SK-N-SH treated with all-trans-retinoic acid at 6 μM for 48 hours (cell line): Measurements from ENCODE around the gene IFNA6.
A peak's percentile ranks its signal among the peaks of the same experiment; 100 is the strongest.

Source experiments
- ATAC-seq: fragments of 200-7000 bp; cut with Tn5 transposase; 3 replicates; pipeline ENCODE4 v1.9.1; 2020; ENCODE audit warnings: mild to moderate bottlenecking, moderate library complexity
- ARNTL ChIP-seq: fragments of 450-650 bp; formaldehyde crosslinking; IDR thresholded peaks from 2 replicates; pipeline ENCODE4 v1.5.0; 2020; ENCODE audit warnings: low read depth, mild to moderate bottlenecking, moderate library complexity, borderline replicate concordance
- BACH2 ChIP-seq: fragments of 250-450 bp; sonication (Bioruptor Pico); IDR thresholded peaks from 2 replicates; pipeline ENCODE4 v1.9.0; 2021; ENCODE audit warnings: mild to moderate bottlenecking, borderline replicate concordance
- ESRRG ChIP-seq: fragments of 250-450 bp; sonication (Bioruptor Pico); IDR thresholded peaks from 2 replicates; pipeline ENCODE4 v1.6.1; 2021; ENCODE audit warnings: mild to moderate bottlenecking
- GLIS3 ChIP-seq: fragments of 250-450 bp; sonication (Bioruptor Pico); IDR thresholded peaks from 2 replicates; pipeline ENCODE4 v1.5.0; 2020; ENCODE audit warnings: mild to moderate bottlenecking, moderate library complexity
- ISL1 ChIP-seq: fragments of 250-450 bp; sonication (Bioruptor Pico); IDR thresholded peaks from 2 replicates; pipeline ENCODE4 v2.1.2; 2022; ENCODE audit warnings: mild to moderate bottlenecking, moderate library complexity
- OSR1 ChIP-seq: fragments of 250-450 bp; sonication (Bioruptor Pico); IDR thresholded peaks from 2 replicates; pipeline ENCODE4 v1.8.0; 2022; ENCODE audit warnings: moderate library complexity, mild to moderate bottlenecking, inconsistent platforms
- POU6F1 ChIP-seq: fragments of 250-450 bp; sonication (Bioruptor Pico); IDR thresholded peaks from 2 replicates; pipeline ENCODE4 v1.8.0; 2021; ENCODE audit warnings: low read depth, mild to moderate bottlenecking, moderate library complexity, borderline replicate concordance
- PPARA ChIP-seq: fragments of 250-450 bp; sonication (Bioruptor Pico); IDR thresholded peaks from 2 replicates; pipeline ENCODE4 v1.5.0; 2020; ENCODE audit warnings: mild to moderate bottlenecking, borderline replicate concordance
- RARB ChIP-seq: fragments of 250-450 bp; sonication (Bioruptor Pico); IDR thresholded peaks from 2 replicates; pipeline ENCODE4 v1.8.0; 2021; ENCODE audit warnings: mild to moderate bottlenecking, moderate library complexity
- SNAI2 ChIP-seq: fragments of 250-450 bp; sonication (Bioruptor Pico); IDR thresholded peaks from 2 replicates; pipeline ENCODE4 v1.5.0; 2020; ENCODE audit warnings: mild to moderate bottlenecking, moderate library complexity
- TCF4 ChIP-seq: fragments of 250-450 bp; sonication (Bioruptor Pico); IDR thresholded peaks from 2 replicates; pipeline ENCODE4 v1.8.0; 2021; ENCODE audit warnings: mild to moderate bottlenecking, moderate library complexity, borderline replicate concordance
- TOX ChIP-seq: fragments of 250-450 bp; sonication (Bioruptor Pico); IDR thresholded peaks from 2 replicates; pipeline ENCODE4 v1.8.0; 2021; ENCODE audit warnings: mild to moderate bottlenecking, moderate library complexity, borderline replicate concordance
- ZC3H10 ChIP-seq: fragments of 250-450 bp; sonication (Bioruptor Pico); IDR thresholded peaks from 2 replicates; pipeline ENCODE4 v1.5.1; 2021; ENCODE audit warnings: mild to moderate bottlenecking, moderate library complexity
- ZFP3 ChIP-seq: fragments of 250-450 bp; sonication (Bioruptor Pico); IDR thresholded peaks from 2 replicates; pipeline ENCODE4 v1.5.0; 2020; ENCODE audit warnings: mild to moderate bottlenecking, moderate library complexity
- ZFP30 ChIP-seq: fragments of 450-650 bp; formaldehyde crosslinking; IDR thresholded peaks from 2 replicates; pipeline ENCODE4 v1.5.0; 2022; ENCODE audit warnings: mild to moderate bottlenecking, moderate library complexity
- ZNF565 ChIP-seq: fragments of 450-650 bp; formaldehyde crosslinking; conservative IDR thresholded peaks from 2 replicates; pipeline ENCODE4 v1.5.0; 2020; ENCODE audit warnings: low read depth, mild to moderate bottlenecking, moderate library complexity
- ZNF70 ChIP-seq: fragments of 450-650 bp; formaldehyde crosslinking; IDR thresholded peaks from 2 replicates; pipeline ENCODE4 v1.5.0; 2020; ENCODE audit warnings: mild to moderate bottlenecking, moderate library complexity
- TF ChIP-seq, protein P1 (sequence below): fragments of 250-450 bp; sonication (Bioruptor Pico); IDR thresholded peaks from 2 replicates; pipeline ENCODE4 v1.5.1; 2021; ENCODE audit warnings: mild to moderate bottlenecking, moderate library complexity
- TF ChIP-seq, protein P2 (sequence below): fragments of 250-450 bp; sonication (Bioruptor Pico); IDR thresholded peaks from 2 replicates; pipeline ENCODE4 v1.5.1; 2020; ENCODE audit warnings: low read depth, mild to moderate bottlenecking, moderate library complexity
- TF ChIP-seq, protein P3 (sequence below): fragments of 250-450 bp; sonication (Bioruptor Pico); IDR thresholded peaks from 2 replicates; pipeline ENCODE4 v1.8.0; 2020; ENCODE audit warnings: mild to moderate bottlenecking, moderate library complexity, borderline replicate concordance
- TF ChIP-seq, protein P4 (sequence below): fragments of 250-450 bp; sonication (Bioruptor Pico); IDR thresholded peaks from 2 replicates; pipeline ENCODE4 v1.5.0; 2020; ENCODE audit warnings: mild to moderate bottlenecking, moderate library complexity

IFNA6 gene

GRCh38 chr9:21336457-21336856, 14.2 kb downstream of the IFNA6 start:
- no peak for ATAC-seq

GRCh38 chr9:21334701-21335632, 15.7 kb downstream of the IFNA6 start, which contains the start of gene KLHL9:
Gene KLHL9 (minus strand): TSS chr9:21335404. CDS start chr9:21334859, 545 bp downstream.
- peak; percentile 98 for ATAC-seq
- TF ChIP-seq ZNF565 (no peak), ZFP3 (CRISPR knock-in tag) (no peak), ZNF70 (CRISPR knock-in tag) (no peak), PPARA (CRISPR knock-in tag) (no peak), ZFP30 (no peak), BACH2 (no peak), ESRRG (CRISPR knock-in tag) (no peak), TOX (CRISPR knock-in tag) (no peak)
- TF ChIP-seq, protein P1, sequence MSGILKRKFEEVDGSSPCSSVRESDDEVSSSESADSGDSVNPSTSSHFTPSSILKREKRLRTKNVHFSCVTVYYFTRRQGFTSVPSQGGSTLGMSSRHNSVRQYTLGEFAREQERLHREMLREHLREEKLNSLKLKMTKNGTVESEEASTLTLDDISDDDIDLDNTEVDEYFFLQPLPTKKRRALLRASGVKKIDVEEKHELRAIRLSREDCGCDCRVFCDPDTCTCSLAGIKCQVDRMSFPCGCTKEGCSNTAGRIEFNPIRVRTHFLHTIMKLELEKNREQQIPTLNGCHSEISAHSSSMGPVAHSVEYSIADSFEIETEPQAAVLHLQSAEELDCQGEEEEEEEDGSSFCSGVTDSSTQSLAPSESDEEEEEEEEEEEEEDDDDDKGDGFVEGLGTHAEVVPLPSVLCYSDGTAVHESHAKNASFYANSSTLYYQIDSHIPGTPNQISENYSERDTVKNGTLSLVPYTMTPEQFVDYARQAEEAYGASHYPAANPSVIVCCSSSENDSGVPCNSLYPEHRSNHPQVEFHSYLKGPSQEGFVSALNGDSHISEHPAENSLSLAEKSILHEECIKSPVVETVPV (CRISPR knock-in tag): no peak
- TF ChIP-seq, protein P2, sequence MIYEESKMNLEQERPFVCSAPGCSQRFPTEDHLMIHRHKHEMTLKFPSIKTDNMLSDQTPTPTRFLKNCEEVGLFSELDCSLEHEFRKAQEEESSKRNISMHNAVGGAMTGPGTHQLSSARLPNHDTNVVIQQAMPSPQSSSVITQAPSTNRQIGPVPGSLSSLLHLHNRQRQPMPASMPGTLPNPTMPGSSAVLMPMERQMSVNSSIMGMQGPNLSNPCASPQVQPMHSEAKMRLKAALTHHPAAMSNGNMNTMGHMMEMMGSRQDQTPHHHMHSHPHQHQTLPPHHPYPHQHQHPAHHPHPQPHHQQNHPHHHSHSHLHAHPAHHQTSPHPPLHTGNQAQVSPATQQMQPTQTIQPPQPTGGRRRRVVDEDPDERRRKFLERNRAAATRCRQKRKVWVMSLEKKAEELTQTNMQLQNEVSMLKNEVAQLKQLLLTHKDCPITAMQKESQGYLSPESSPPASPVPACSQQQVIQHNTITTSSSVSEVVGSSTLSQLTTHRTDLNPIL: no peak

More at GRCh38 chr9:21336457-21336856, 14.2 kb downstream of the IFNA6 start:
- TF ChIP-seq, protein P3, sequence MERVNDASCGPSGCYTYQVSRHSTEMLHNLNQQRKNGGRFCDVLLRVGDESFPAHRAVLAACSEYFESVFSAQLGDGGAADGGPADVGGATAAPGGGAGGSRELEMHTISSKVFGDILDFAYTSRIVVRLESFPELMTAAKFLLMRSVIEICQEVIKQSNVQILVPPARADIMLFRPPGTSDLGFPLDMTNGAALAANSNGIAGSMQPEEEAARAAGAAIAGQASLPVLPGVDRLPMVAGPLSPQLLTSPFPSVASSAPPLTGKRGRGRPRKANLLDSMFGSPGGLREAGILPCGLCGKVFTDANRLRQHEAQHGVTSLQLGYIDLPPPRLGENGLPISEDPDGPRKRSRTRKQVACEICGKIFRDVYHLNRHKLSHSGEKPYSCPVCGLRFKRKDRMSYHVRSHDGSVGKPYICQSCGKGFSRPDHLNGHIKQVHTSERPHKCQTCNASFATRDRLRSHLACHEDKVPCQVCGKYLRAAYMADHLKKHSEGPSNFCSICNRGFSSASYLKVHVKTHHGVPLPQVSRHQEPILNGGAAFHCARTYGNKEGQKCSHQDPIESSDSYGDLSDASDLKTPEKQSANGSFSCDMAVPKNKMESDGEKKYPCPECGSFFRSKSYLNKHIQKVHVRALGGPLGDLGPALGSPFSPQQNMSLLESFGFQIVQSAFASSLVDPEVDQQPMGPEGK (CRISPR knock-in tag): no peak
- TF ChIP-seq SNAI2 (CRISPR knock-in tag) (no peak), OSR1 (CRISPR knock-in tag) (no peak), TCF4 (no peak), GLIS3 (CRISPR knock-in tag) (no peak), POU6F1 (CRISPR knock-in tag) (no peak), TOX (CRISPR knock-in tag) (no peak), ZFP3 (CRISPR knock-in tag) (no peak), ESRRG (CRISPR knock-in tag) (no peak), ZNF565 (no peak), RARB (CRISPR knock-in tag) (no peak), BACH2 (no peak), ISL1 (no peak), ZC3H10 (no peak), PPARA (CRISPR knock-in tag) (no peak), ARNTL (no peak), ZFP30 (no peak)
- TF ChIP-seq, protein P4, sequence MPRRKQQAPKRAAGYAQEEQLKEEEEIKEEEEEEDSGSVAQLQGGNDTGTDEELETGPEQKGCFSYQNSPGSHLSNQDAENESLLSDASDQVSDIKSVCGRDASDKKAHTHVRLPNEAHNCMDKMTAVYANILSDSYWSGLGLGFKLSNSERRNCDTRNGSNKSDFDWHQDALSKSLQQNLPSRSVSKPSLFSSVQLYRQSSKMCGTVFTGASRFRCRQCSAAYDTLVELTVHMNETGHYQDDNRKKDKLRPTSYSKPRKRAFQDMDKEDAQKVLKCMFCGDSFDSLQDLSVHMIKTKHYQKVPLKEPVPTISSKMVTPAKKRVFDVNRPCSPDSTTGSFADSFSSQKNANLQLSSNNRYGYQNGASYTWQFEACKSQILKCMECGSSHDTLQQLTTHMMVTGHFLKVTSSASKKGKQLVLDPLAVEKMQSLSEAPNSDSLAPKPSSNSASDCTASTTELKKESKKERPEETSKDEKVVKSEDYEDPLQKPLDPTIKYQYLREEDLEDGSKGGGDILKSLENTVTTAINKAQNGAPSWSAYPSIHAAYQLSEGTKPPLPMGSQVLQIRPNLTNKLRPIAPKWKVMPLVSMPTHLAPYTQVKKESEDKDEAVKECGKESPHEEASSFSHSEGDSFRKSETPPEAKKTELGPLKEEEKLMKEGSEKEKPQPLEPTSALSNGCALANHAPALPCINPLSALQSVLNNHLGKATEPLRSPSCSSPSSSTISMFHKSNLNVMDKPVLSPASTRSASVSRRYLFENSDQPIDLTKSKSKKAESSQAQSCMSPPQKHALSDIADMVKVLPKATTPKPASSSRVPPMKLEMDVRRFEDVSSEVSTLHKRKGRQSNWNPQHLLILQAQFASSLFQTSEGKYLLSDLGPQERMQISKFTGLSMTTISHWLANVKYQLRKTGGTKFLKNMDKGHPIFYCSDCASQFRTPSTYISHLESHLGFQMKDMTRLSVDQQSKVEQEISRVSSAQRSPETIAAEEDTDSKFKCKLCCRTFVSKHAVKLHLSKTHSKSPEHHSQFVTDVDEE (CRISPR knock-in tag): no peak
- TF ChIP-seq, protein P1 (CRISPR knock-in tag): no peak
- TF ChIP-seq, protein P2: no peak
